H1 (cell line): Measurements from ENCODE around the gene OR51I1. TPM values are rescaled to one million over a fixed set of nuclear protein-coding genes. Genes with fewer than 3 reads are reported as not detected.

Experiments used
- polyA plus RNA-seq, 7 experiments: library from polyadenylated mRNA; depleted of rRNA in 3 of 7; stranded (reverse) in 5 of 7; unstranded in 2 of 7; fragments of >200 nt in 5 of 7; fragments of 200-250 nt in 2 of 7; gene quantifications; 1 replicate in 5 of 7; 2 replicates in 1 of 7; 4 replicates in 1 of 7; pipeline versions ENCODE4 v1.2.1 to v1.2.3, GENCODE V29; 2011 to 2013; ENCODE audit warnings: missing spikeins in 2 of 7, mixed read lengths in 2 of 7
- total RNA-seq: library from RNA; stranded (reverse); fragmentation: NEBNext Ultra II Directional; extraction: Animal tissue kit (Norgen Biotek cat#: 25700); gene quantifications from 2 replicates; pipeline ENCODE4 v1.2.1, GENCODE V29; 2021

OR51I1 gene
- total and polyA plus RNA-seq, 2 of the 8 experiments (the other 6 are each of a cell fraction or from before 2014, with no cell fraction given), result not detected

Other genes with a start within 250 kb of the OR51I1 start
- gene OR51V1, start 240.8 kb downstream of the OR51I1 start, total RNA-seq, result not detected in 2 replicates
- not detected in 2 replicates for gene OR51V1, start 240.8 kb downstream of the OR51I1 start, polyA plus RNA-seq (2011; rRNA removed)
- not detected in 2 replicates for gene HBB, start 214.4 kb downstream of the OR51I1 start, total RNA-seq
- not detected in 2 replicates for gene HBB, start 214.4 kb downstream of the OR51I1 start, polyA plus RNA-seq (2011; rRNA removed)
- not detected in 2 replicates for gene HBD, start 207.0 kb downstream of the OR51I1 start, total RNA-seq
- gene HBD, start 207.0 kb downstream of the OR51I1 start, polyA plus RNA-seq (2011; rRNA removed), result not detected in 2 replicates
- not detected in 2 replicates for gene HBG1, start 191.7 kb downstream of the OR51I1 start, total RNA-seq
- gene HBG1, start 191.7 kb downstream of the OR51I1 start, polyA plus RNA-seq (2011; rRNA removed), result 0.26 TPM in 1 of 2 replicates, not detected in the other
- gene HBG2, start 186.7 kb downstream of the OR51I1 start, total RNA-seq, result not detected in 2 replicates
- gene HBG2, start 186.7 kb downstream of the OR51I1 start, polyA plus RNA-seq (2011; rRNA removed), result 0.19 and 0.23 TPM in 2 replicates
- not detected in 2 replicates for gene HBE1, start 171.6 kb downstream of the OR51I1 start, total RNA-seq
- gene HBE1, start 171.6 kb downstream of the OR51I1 start, polyA plus RNA-seq (2011; rRNA removed), result 0.20 and 0.39 TPM in 2 replicates
- not detected in 2 replicates for gene OR51B4, start 139.6 kb downstream of the OR51I1 start, total RNA-seq
- not detected in 2 replicates for gene OR51B4, start 139.6 kb downstream of the OR51I1 start, polyA plus RNA-seq (2011; rRNA removed)
- gene OR51B2, start 117.2 kb downstream of the OR51I1 start, total RNA-seq, result not detected in 2 replicates
- gene OR51B2, start 117.2 kb downstream of the OR51I1 start, polyA plus RNA-seq (2011; rRNA removed), result not detected in 2 replicates
- not detected in 2 replicates for gene OR51B5, start 98.0 kb downstream of the OR51I1 start, total RNA-seq
- 0.06 TPM in 1 of 2 replicates, not detected in the other for gene OR51B5, start 98.0 kb downstream of the OR51I1 start, polyA plus RNA-seq (2011; rRNA removed)
- gene OR51B6, start 90.0 kb downstream of the OR51I1 start, total RNA-seq, result not detected in 2 replicates
- not detected in 2 replicates for gene OR51B6, start 90.0 kb downstream of the OR51I1 start, polyA plus RNA-seq (2011; rRNA removed)
- gene OR51M1, start 57.7 kb downstream of the OR51I1 start, total RNA-seq, result not detected in 2 replicates
- gene OR51M1, start 57.7 kb downstream of the OR51I1 start, polyA plus RNA-seq (2011; rRNA removed), result 0.08 TPM in 1 of 2 replicates, not detected in the other
- gene OR51Q1, start 19.4 kb downstream of the OR51I1 start, total RNA-seq, result not detected in 2 replicates
- 0.08 and 0.13 TPM in 2 replicates for gene OR51Q1, start 19.4 kb downstream of the OR51I1 start, polyA plus RNA-seq (2011; rRNA removed)
- not detected in 2 replicates for gene OR51I2, start 7.8 kb upstream of the OR51I1 start, total RNA-seq
- gene OR51I2, start 7.8 kb upstream of the OR51I1 start, polyA plus RNA-seq (2011; rRNA removed), result not detected in 2 replicates
- gene OR52D1, start 47.2 kb upstream of the OR51I1 start, total RNA-seq, result not detected in 2 replicates
- not detected in 2 replicates for gene OR52D1, start 47.2 kb upstream of the OR51I1 start, polyA plus RNA-seq (2011; rRNA removed)
- gene UBQLN3, start 68.4 kb upstream of the OR51I1 start, total RNA-seq, result not detected in 2 replicates
- gene UBQLN3, start 68.4 kb upstream of the OR51I1 start, polyA plus RNA-seq (2011; rRNA removed), result not detected in 2 replicates
- not detected in 2 replicates for gene UBQLNL, start 75.2 kb upstream of the OR51I1 start, total RNA-seq
- 0.22 and 0.35 TPM in 2 replicates for gene UBQLNL, start 75.2 kb upstream of the OR51I1 start, polyA plus RNA-seq (2011; rRNA removed)
- not detected in 2 replicates for gene OR52H1, start 107.0 kb upstream of the OR51I1 start, total RNA-seq
- 0.09 TPM in 2 replicates for gene OR52H1, start 107.0 kb upstream of the OR51I1 start, polyA plus RNA-seq (2011; rRNA removed)
- not detected in 2 replicates for gene OR52B6, start 139.4 kb upstream of the OR51I1 start, total RNA-seq
- gene OR52B6, start 139.4 kb upstream of the OR51I1 start, polyA plus RNA-seq (2011; rRNA removed), result not detected in 2 replicates
- gene TRIM6, start 155.1 kb upstream of the OR51I1 start, total RNA-seq, result 20.6 and 21.6 TPM in 2 replicates
- 21.8 and 23.3 TPM in 2 replicates for gene TRIM6, start 155.1 kb upstream of the OR51I1 start, polyA plus RNA-seq (2011; rRNA removed)
- 0.63 and 0.76 TPM in 2 replicates for gene TRIM34, start 183.5 kb upstream of the OR51I1 start, total RNA-seq
- 2.6 and 5.8 TPM in 2 replicates for gene TRIM34, start 183.5 kb upstream of the OR51I1 start, polyA plus RNA-seq (2011; rRNA removed)
- 33.3 and 35.5 TPM in 2 replicates for gene TRIM5, start 243.6 kb upstream of the OR51I1 start, total RNA-seq
- 14.5 and 23.5 TPM in 2 replicates for gene TRIM5, start 243.6 kb upstream of the OR51I1 start, polyA plus RNA-seq (2011; rRNA removed)
- 56.0 and 57.4 TPM in 2 replicates for gene TRIM22, start 248.3 kb upstream of the OR51I1 start, total RNA-seq
- 42.9 and 82.7 TPM in 2 replicates for gene TRIM22, start 248.3 kb upstream of the OR51I1 start, polyA plus RNA-seq (2011; rRNA removed)